H9 (cell line): ENCODE measurements around the gene ACTN2. TPM values are rescaled to one million over a fixed set of nuclear protein-coding genes. Genes with fewer than 3 reads are reported as not detected.
A peak's percentile ranks its signal among the peaks of the same experiment; 100 is the strongest.

Experiments used
- DNase-seq: peaks from one replicate; pipeline ENCODE4 v3.0.0-alpha.2; 2017
- H2AFZ ChIP-seq: one replicate; pipeline ENCODE4 v1.6.1; 2013; ENCODE audit warnings: mild to moderate bottlenecking, low read length, control low read depth, moderate library complexity
- H2AK5ac ChIP-seq: 2 replicates; pipeline ENCODE4 v1.6.1; 2013; ENCODE audit warnings: low read length, control low read depth, mixed read lengths; ENCODE audit not compliant: insufficient read length
- H2BK120ac ChIP-seq: one replicate; pipeline ENCODE4 v1.6.1; 2013; ENCODE audit warnings: low read depth, mild to moderate bottlenecking, low read length, control low read depth, inconsistent platforms; ENCODE audit not compliant: poor library complexity, severe bottlenecking
- H2BK12ac ChIP-seq: 2 replicates; pipeline ENCODE4 v1.6.1; 2013; ENCODE audit warnings: low read length, control low read depth, mixed read lengths, low read depth; ENCODE audit not compliant: insufficient read length
- H2BK15ac ChIP-seq: 2 replicates; pipeline ENCODE4 v1.6.1; 2013; ENCODE audit warnings: low read depth, low read length, control low read depth
- H2BK20ac ChIP-seq: one replicate; pipeline ENCODE4 v1.6.1; 2013; ENCODE audit warnings: low read depth, mild to moderate bottlenecking, low read length, control low read depth, inconsistent platforms; ENCODE audit not compliant: poor library complexity, severe bottlenecking
- H2BK5ac ChIP-seq: 2 replicates; pipeline ENCODE4 v1.6.1; 2013; ENCODE audit warnings: low read length, control low read depth, mixed read lengths; ENCODE audit not compliant: insufficient read length
- H3K14ac ChIP-seq: 2 replicates; pipeline ENCODE4 v1.6.1; 2013; ENCODE audit warnings: low read length, control low read depth; ENCODE audit not compliant: insufficient read depth
- H3K18ac ChIP-seq: 2 replicates; pipeline ENCODE4 v1.6.1; 2013; ENCODE audit warnings: low read depth, mild to moderate bottlenecking, mixed read lengths, low read length, control low read depth; ENCODE audit not compliant: insufficient read length
- H3K23ac ChIP-seq: 2 replicates; pipeline ENCODE4 v1.6.1; 2013; ENCODE audit warnings: low read length, control low read depth, mixed read lengths, low read depth; ENCODE audit not compliant: insufficient read length
- H3K23me2 ChIP-seq: 2 replicates; pipeline ENCODE4 v1.6.1; 2013; ENCODE audit warnings: low read depth, mild to moderate bottlenecking, mixed read lengths, low read length, control low read depth; ENCODE audit not compliant: insufficient read length, poor library complexity, severe bottlenecking
- H3K27ac ChIP-seq: 2 replicates; pipeline ENCODE4 v1.5.1; 2013; ENCODE audit warnings: low read length, control low read depth, mixed read lengths, low read depth; ENCODE audit not compliant: insufficient read length
- H3K27me3 ChIP-seq: 2 replicates; pipeline ENCODE4 v1.6.1; 2013; ENCODE audit warnings: low read length, control low read depth, inconsistent platforms; ENCODE audit not compliant: insufficient read depth
- H3K4ac ChIP-seq: 2 replicates; pipeline ENCODE4 v1.6.1; 2013; ENCODE audit warnings: low read depth, mild to moderate bottlenecking, control low read depth, inconsistent platforms, low read length, moderate library complexity
- H3K4me1 ChIP-seq: 2 replicates; pipeline ENCODE4 v1.6.1; 2013; ENCODE audit warnings: low read length, control low read depth, inconsistent platforms; ENCODE audit not compliant: insufficient read depth
- H3K4me2 ChIP-seq: 2 replicates; pipeline ENCODE4 v1.6.1; 2013; ENCODE audit warnings: low read length, control low read depth, mixed read lengths; ENCODE audit not compliant: insufficient read length, insufficient read depth
- H3K56ac ChIP-seq: 2 replicates; pipeline ENCODE4 v1.6.1; 2013; ENCODE audit warnings: low read depth, mild to moderate bottlenecking, mixed read lengths, low read length, control low read depth; ENCODE audit not compliant: insufficient read length
- H3K79me1 ChIP-seq: 2 replicates; pipeline ENCODE4 v1.6.1; 2013; ENCODE audit warnings: low read depth, mild to moderate bottlenecking, moderate library complexity, low read length, control low read depth, inconsistent platforms; ENCODE audit not compliant: insufficient read depth, poor library complexity, severe bottlenecking
- H3K79me2 ChIP-seq: 2 replicates; pipeline ENCODE4 v1.6.1; 2013; ENCODE audit warnings: low read length, control low read depth, inconsistent platforms; ENCODE audit not compliant: insufficient read depth
- H3K9ac ChIP-seq: 2 replicates; pipeline ENCODE4 v1.6.1; 2013; ENCODE audit warnings: low read length, control low read depth, mixed read lengths; ENCODE audit not compliant: insufficient read length; ENCODE audit errors: extremely low read depth
- H3K9me3 ChIP-seq: one replicate; pipeline ENCODE4 v1.6.1; 2013; ENCODE audit warnings: low read depth, low read length, inconsistent platforms; ENCODE audit not compliant: control insufficient read depth
- H3T11ph ChIP-seq: one replicate; pipeline ENCODE4 v1.6.1; 2013; ENCODE audit warnings: mild to moderate bottlenecking, low read length, control low read depth, inconsistent platforms
- H4K20me1 ChIP-seq: one replicate; pipeline ENCODE4 v1.6.1; 2013; ENCODE audit not compliant: control insufficient read depth, insufficient read length, insufficient read depth
- H4K5ac ChIP-seq: 2 replicates; pipeline ENCODE4 v1.6.1; 2013; ENCODE audit warnings: low read depth, mild to moderate bottlenecking, mixed read lengths, low read length, control low read depth; ENCODE audit not compliant: insufficient read length
- H4K8ac ChIP-seq: replicated peaks from 2 replicates; pipeline ENCODE4 v1.6.1; 2013; ENCODE audit warnings: low read length, control low read depth, mixed read lengths, low read depth; ENCODE audit not compliant: insufficient read length
- H4K91ac ChIP-seq: 2 replicates; pipeline ENCODE4 v1.6.1; 2013; ENCODE audit warnings: low read depth, mild to moderate bottlenecking, moderate library complexity, mixed read lengths, low read length, control low read depth; ENCODE audit not compliant: insufficient read length
- H3K27ac Mint-ChIP-seq, 3 experiments: 2 replicates in 2 of 3; 3 replicates in 1 of 3; pipeline ENCODE4 v1.8.0; 2020 to 2021; ENCODE audit warnings: mixed read lengths in 3 of 3, mild to moderate bottlenecking in 1 of 3, moderate library complexity in 1 of 3
- H3K27me3 Mint-ChIP-seq: 2 replicates; pipeline ENCODE4 v1.8.0; 2021; ENCODE audit warnings: low read depth, mild to moderate bottlenecking, moderate library complexity, mixed read lengths
- H3K36me3 Mint-ChIP-seq, 3 experiments: 2 replicates in 2 of 3; 3 replicates in 1 of 3; pipeline ENCODE4 v1.8.0; 2020 to 2021; ENCODE audit warnings: low read depth in 3 of 3, mixed read lengths in 3 of 3; ENCODE audit not compliant: insufficient read depth in 1 of 3
- H3K4me1 Mint-ChIP-seq, 2 experiments: 2 replicates each; pipeline ENCODE4 v1.8.0; 2020; ENCODE audit warnings: mixed read lengths in 2 of 2
- H3K4me3 Mint-ChIP-seq, 2 experiments: 2 replicates in 1 of 2; 3 replicates in 1 of 2; pipeline ENCODE4 v1.8.0; 2020 to 2021; ENCODE audit warnings: mild to moderate bottlenecking in 2 of 2, mixed read lengths in 2 of 2, moderate library complexity in 1 of 2
- H3K9me3 Mint-ChIP-seq, 2 experiments: 2 replicates in 1 of 2; 3 replicates in 1 of 2; pipeline ENCODE4 v1.8.0; 2020; ENCODE audit warnings: mild to moderate bottlenecking in 2 of 2, mixed read lengths in 2 of 2, moderate library complexity in 1 of 2
- WGBS: extraction: QIAGEN DNeasy Blood & Tissue Kit; methylation state at CpG from one replicate; pipeline ENCODE4 v1.1.7; 2013; ENCODE audit warnings: missing lambda C conversion rate, low lambda C conversion rate, mixed read lengths; ENCODE audit not compliant: insufficient read length; ENCODE audit errors: extremely low coverage; 5-methylcytosine and 5-hydroxymethylcytosine counted together
- total RNA-seq: library from RNA; stranded (reverse); gene quantifications from 2 replicates; pipeline ENCODE4 v1.2.1, GENCODE V29; 2021
- TF ChIP-seq, protein P1 (sequence below): fragments of 200-600 bp; sonication (generic); conservative IDR thresholded peaks from 3 replicates; pipeline ENCODE4 v1.8.0; 2021; ENCODE audit warnings: antibody characterized with exemption, mild to moderate bottlenecking

The ACTN2 gene
- total RNA-seq, 1 experiment from 2014 or later, result 2.3 TPM

DNA sequence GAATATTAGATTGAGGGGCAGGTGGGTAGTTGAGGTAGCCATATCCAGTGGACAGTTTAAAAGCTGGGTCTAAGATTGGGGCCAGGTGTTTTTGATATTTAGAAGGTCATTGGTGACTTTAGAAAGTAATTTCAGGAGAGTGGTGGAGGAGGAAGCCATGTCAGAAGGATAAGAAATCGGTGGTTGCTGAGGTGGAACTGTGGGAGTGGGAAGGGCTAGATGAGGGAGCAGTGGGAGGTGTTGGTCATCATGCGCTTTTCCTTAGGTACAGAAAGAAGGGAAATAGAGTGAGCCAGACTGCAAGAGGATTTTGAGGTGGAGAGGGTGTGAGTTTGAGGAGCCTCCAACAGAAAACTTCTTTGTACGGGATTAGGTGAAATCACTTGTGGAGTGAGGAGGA, 116.0 kb downstream of the ACTN2 start:
- H3K4me1 Mint-ChIP-seq, result peaks cover 0 to under 1% of the 10 kb centered on the region in 2 experiments; a peak in 1 of 4 replicates
- H4K20me1 ChIP-seq, result no peaks in the 10 kb centered on the region
- H3K18ac ChIP-seq, result no peak overlapping the region
- no peak overlapping the region for H2BK20ac ChIP-seq
- H3K4me3 Mint-ChIP-seq, result no peak overlapping the region
- H3K4me2 ChIP-seq, result no peak overlapping the region
- H3T11ph ChIP-seq, result no peak overlapping the region
- peak overlapping the region in 1 of 3 experiments; percentile 1; a peak in 1 of 7 replicates for H3K27ac Mint-ChIP-seq
- no peaks in the 10 kb centered on the region for H3K4me1 ChIP-seq
- no peak overlapping the region for H2BK5ac ChIP-seq
- no peaks in the 10 kb centered on the region; a peak in 1 of 7 replicates for H3K36me3 Mint-ChIP-seq
- H3K79me2 ChIP-seq, result peaks cover 4% of the 10 kb centered on the region; the same call in 1 of the 2 replicates
- no peak overlapping the region for H2BK12ac ChIP-seq
- H4K91ac ChIP-seq, result no peak overlapping the region
- no peak overlapping the region for H3K14ac ChIP-seq
- no peaks in the 10 kb centered on the region for H3K23me2 ChIP-seq
- no peaks in the 10 kb centered on the region for H3K27me3 Mint-ChIP-seq
- WGBS, result no CpG with 5 or more reads among the region's 3 CpGs
- H2BK15ac ChIP-seq, result no peak overlapping the region
- no peak overlapping the region for H4K5ac ChIP-seq
- no peak overlapping the region for H2BK120ac ChIP-seq
- TF ChIP-seq, protein P1, sequence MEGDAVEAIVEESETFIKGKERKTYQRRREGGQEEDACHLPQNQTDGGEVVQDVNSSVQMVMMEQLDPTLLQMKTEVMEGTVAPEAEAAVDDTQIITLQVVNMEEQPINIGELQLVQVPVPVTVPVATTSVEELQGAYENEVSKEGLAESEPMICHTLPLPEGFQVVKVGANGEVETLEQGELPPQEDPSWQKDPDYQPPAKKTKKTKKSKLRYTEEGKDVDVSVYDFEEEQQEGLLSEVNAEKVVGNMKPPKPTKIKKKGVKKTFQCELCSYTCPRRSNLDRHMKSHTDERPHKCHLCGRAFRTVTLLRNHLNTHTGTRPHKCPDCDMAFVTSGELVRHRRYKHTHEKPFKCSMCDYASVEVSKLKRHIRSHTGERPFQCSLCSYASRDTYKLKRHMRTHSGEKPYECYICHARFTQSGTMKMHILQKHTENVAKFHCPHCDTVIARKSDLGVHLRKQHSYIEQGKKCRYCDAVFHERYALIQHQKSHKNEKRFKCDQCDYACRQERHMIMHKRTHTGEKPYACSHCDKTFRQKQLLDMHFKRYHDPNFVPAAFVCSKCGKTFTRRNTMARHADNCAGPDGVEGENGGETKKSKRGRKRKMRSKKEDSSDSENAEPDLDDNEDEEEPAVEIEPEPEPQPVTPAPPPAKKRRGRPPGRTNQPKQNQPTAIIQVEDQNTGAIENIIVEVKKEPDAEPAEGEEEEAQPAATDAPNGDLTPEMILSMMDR, result no peak
- no peak overlapping the region for H3K23ac ChIP-seq
- H3K56ac ChIP-seq, result no peak overlapping the region
- no peaks in the 10 kb centered on the region for H3K9me3 Mint-ChIP-seq
- H3K9me3 ChIP-seq, result no peaks in the 10 kb centered on the region
- no peak for DNase-seq
- H3K79me1 ChIP-seq, result peaks cover 3% of the 10 kb centered on the region
- no peak overlapping the region for H2AK5ac ChIP-seq
- no peaks in the 10 kb centered on the region for H3K27me3 ChIP-seq
- no peak overlapping the region for H2AFZ ChIP-seq
- no peak overlapping the region for H3K4ac ChIP-seq
- no peak overlapping the region for H3K9ac ChIP-seq
- no peak overlapping the region for H3K27ac ChIP-seq
- no peak overlapping the region for H4K8ac ChIP-seq
